Keratinocyte (primary cell): Measurements from ENCODE around the gene PSG5.
"Not testable (repeated sequence)": the region's sequence is repeated elsewhere in the genome, so short reads cannot be mapped to it uniquely, and the experiment has no call there.

ENCODE experiments used
- CTCF ChIP-seq, 3 experiments: IDR thresholded peaks in 1 of 3; conservative IDR thresholded peaks in 1 of 3; optimal IDR thresholded peaks in 1 of 3; 2 replicates in 2 of 3; 3 replicates in 1 of 3; pipeline versions ENCODE3 to v1.5.1; 2011; ENCODE audit warnings: low read length in 3 of 3, mild to moderate bottlenecking in 3 of 3, moderate library complexity in 2 of 3, control low read depth in 1 of 3, inconsistent platforms in 1 of 3; ENCODE audit not compliant: insufficient read depth in 2 of 3; ENCODE audit errors: extremely low read depth in 1 of 3
- EZH2 ChIP-seq: IDR thresholded peaks from one replicate; pipeline ENCODE4 v1.6.1; 2012; ENCODE audit warnings: inconsistent platforms, mild to moderate bottlenecking, low read length, moderate library complexity

DNA sequence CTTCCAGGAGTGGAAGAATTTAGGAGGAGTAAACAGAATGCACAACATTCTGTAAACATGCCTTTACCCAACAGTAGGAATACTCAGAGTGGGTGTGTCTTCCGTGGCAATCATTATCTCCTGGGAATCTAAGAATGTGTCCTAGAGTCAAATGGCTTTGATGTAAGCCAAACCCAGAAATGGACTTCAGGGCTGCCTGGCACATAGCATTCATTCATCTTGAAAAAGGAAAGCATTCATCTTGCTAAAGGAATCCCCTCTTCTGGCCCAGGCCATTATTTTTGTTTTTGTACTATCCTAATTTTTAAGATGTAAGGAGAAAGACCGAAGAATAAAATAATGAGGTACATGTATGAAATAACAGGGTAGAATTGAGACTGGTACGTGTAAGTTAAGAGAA is 23.2 kb downstream of the PSG5 start:
- not testable (repeated sequence) for TF ChIP-seq CTCF (optimal IDR thresholded peaks at IDR 0.05 in 1 of 3, IDR thresholded peaks at IDR 0.05 in 1 of 3, conservative IDR thresholded peaks at IDR 0.05 in 1 of 3; ENCODE audit: extremely low read depth in 1 of 3, insufficient read depth in 2 of 3, low read length in 3 of 3); EZH2
